A549 (cell line): ENCODE results near the gene GPAM. TPM values are rescaled to one million over a fixed set of nuclear protein-coding genes. Genes with fewer than 3 reads are reported as not detected.

Experiments used
- ATAC-seq, 2 experiments: fragments of 200-7000 bp in 1 of 2; fragments of >200 bp in 1 of 2; cut with Nextera tagmentation in 1 of 2; cut with Tn5 transposase in 1 of 2; 3 replicates each; pipeline versions ENCODE4 v1.8.0 to v1.9.1; 2018 to 2020; ENCODE audit warnings: mild to moderate bottlenecking in 1 of 2, moderate library complexity in 1 of 2
- CTCF ChIA-PET: fragments of 300-600 bp; sonication (Branson Sonifier 250); formaldehyde crosslinking; extraction: SDS; loops from one replicate; lab custom pipeline; 2021; ENCODE audit warnings: antibody characterized with exemption, inconsistent platforms; lab: Yijun Ruan, JAX
- POLR2A ChIA-PET: fragments of 350-600 bp; formaldehyde crosslinking; extraction: SDS; loops from one replicate; lab custom pipeline; 2021; ENCODE audit warnings: antibody characterized with exemption, inconsistent platforms; lab: Yijun Ruan, JAX
- DNase-seq, 2 experiments: peaks; one replicate each; pipeline versions ENCODE4 v3.0.0 to v3.0.0-alpha.2; 2011 to 2016; ENCODE audit warnings: low read depth in 1 of 2, low spot score in 1 of 2
- FAIRE-seq: peaks from 2 replicates; lab custom pipeline; 2011; peaks lifted over from hg19 to GRCh38; lab: Jason Lieb, UNC
- H3K27ac ChIP-seq, 2 experiments: fragments of >200 bp; sonication (Bioruptor Twin); formaldehyde crosslinking; 3 replicates each; pipeline ENCODE4 v1.5.1; 2016 to 2017
- H3K4me1 ChIP-seq: fragments of >200 bp; sonication (Bioruptor Twin); formaldehyde crosslinking; 3 replicates; pipeline ENCODE4 v1.6.1; 2016
- H3K4me2 ChIP-seq: fragments of >200 bp; sonication (Bioruptor Twin); formaldehyde crosslinking; 3 replicates; pipeline ENCODE4 v1.6.1; 2016
- H3K4me3 ChIP-seq: fragments of >200 bp; sonication (Bioruptor Twin); formaldehyde crosslinking; 3 replicates; pipeline ENCODE4 v1.5.1; 2016
- H3K9me3 ChIP-seq: fragments of >200 bp; sonication (Bioruptor Twin); formaldehyde crosslinking; 3 replicates; pipeline ENCODE4 v1.6.1; 2016
- FOSL2 ChIP-seq, 2 experiments: fragments of 450-650 bp in 1 of 2; fragments of >200 bp in 1 of 2; sonication (Bioruptor Twin) in 1 of 2; formaldehyde crosslinking; IDR thresholded peaks; 2 replicates each; pipeline versions ENCODE4 v1.5.0 to v1.6.1; 2016 to 2020; ENCODE audit warnings: mild to moderate bottlenecking in 1 of 2, moderate library complexity in 1 of 2
- HEYL ChIP-seq: fragments of 250-450 bp; sonication (Bioruptor Pico); IDR thresholded peaks from 2 replicates; pipeline ENCODE4 v1.8.0; 2021; ENCODE audit warnings: mild to moderate bottlenecking, moderate library complexity
- HOXA7 ChIP-seq: fragments of 250-450 bp; sonication (Bioruptor Pico); IDR thresholded peaks from 2 replicates; pipeline ENCODE4 v1.5.0; 2020; ENCODE audit warnings: mild to moderate bottlenecking, moderate library complexity
- JUN ChIP-seq, 2 experiments: fragments of >200 bp; sonication (Bioruptor Twin); formaldehyde crosslinking; IDR thresholded peaks; 2 replicates in 1 of 2; 3 replicates in 1 of 2; pipeline ENCODE4 v1.6.1; 2016 to 2017
- JUNB ChIP-seq: fragments of >200 bp; sonication (Bioruptor Twin); formaldehyde crosslinking; IDR thresholded peaks from 2 replicates; pipeline ENCODE4 v1.6.1; 2016
- KDM1A ChIP-seq: fragments of 200-600 bp; sonication (generic); IDR thresholded peaks from 2 replicates; pipeline ENCODE4 v1.6.1; 2016; ENCODE audit warnings: low read depth, mild to moderate bottlenecking
- KDM5A ChIP-seq: fragments of 200-600 bp; sonication (generic); IDR thresholded peaks from 2 replicates; pipeline ENCODE4 v1.6.1; 2016; ENCODE audit warnings: antibody characterized with exemption, mild to moderate bottlenecking
- MAFK ChIP-seq: fragments of 450-650 bp; IDR thresholded peaks from 2 replicates; pipeline ENCODE4 v1.6.1; 2014; ENCODE audit not compliant: partially characterized antibody
- MYC ChIP-seq: IDR thresholded peaks from 2 replicates; pipeline ENCODE4 v1.6.1; 2012; ENCODE audit warnings: mild to moderate bottlenecking, inconsistent platforms, low read length, improper control_type of control experiment, borderline replicate concordance
- POLR2AphosphoS2 ChIP-seq: conservative IDR thresholded peaks from 2 replicates; pipeline ENCODE4 v1.6.1; 2012; ENCODE audit warnings: low read length, improper control_type of control experiment, inconsistent platforms
- RAD21 ChIP-seq, 2 experiments: fragments of >200 bp in 1 of 2; sonication (Bioruptor Twin) in 1 of 2; formaldehyde crosslinking in 1 of 2; IDR thresholded peaks in 1 of 2; conservative IDR thresholded peaks in 1 of 2; 2 replicates in 1 of 2; 3 replicates in 1 of 2; pipeline ENCODE4 v1.6.1; 2012 to 2018; ENCODE audit warnings: inconsistent platforms in 1 of 2
- SMC3 ChIP-seq: fragments of >200 bp; sonication (Bioruptor Twin); formaldehyde crosslinking; IDR thresholded peaks from 3 replicates; pipeline ENCODE4 v1.6.1; 2018; ENCODE audit warnings: inconsistent platforms
- SREBF2 ChIP-seq: fragments of 450-650 bp; IDR thresholded peaks from 2 replicates; pipeline ENCODE4 v1.6.1; 2014; ENCODE audit warnings: mild to moderate bottlenecking, moderate library complexity
- TP53 ChIP-seq: fragments of 250-450 bp; sonication (Bioruptor Pico); IDR thresholded peaks from 2 replicates; pipeline ENCODE4 v1.5.0; 2021; ENCODE audit warnings: mild to moderate bottlenecking, moderate library complexity
- ZFP36 ChIP-seq: fragments of 450-650 bp; IDR thresholded peaks from 2 replicates; pipeline ENCODE4 v1.6.1; 2014; ENCODE audit warnings: borderline replicate concordance; ENCODE audit not compliant: partially characterized antibody
- WGBS: methylation state at CpG from one replicate; pipeline ENCODE4 v1.1.6; 2017; ENCODE audit errors: missing lambda C conversion rate; 5-methylcytosine and 5-hydroxymethylcytosine counted together
- polyA plus RNA-seq, 4 experiments: library from polyadenylated mRNA; depleted of rRNA in 3 of 4; stranded (reverse); fragments of >200 nt; fragmentation: RNase III in 1 of 4; extraction: RNeasy Plus Mini Kit Qiagen cat#74134 plus additional on column Dnase treatment in 1 of 4; gene quantifications; 2 replicates in 3 of 4; 3 replicates in 1 of 4; pipeline ENCODE4 v1.2.3, GENCODE V29; 2011 to 2017
- TF ChIP-seq, protein P1 (sequence below): fragments of 200-600 bp; sonication (generic); IDR thresholded peaks from 2 replicates; pipeline ENCODE4 v1.6.1; 2016; ENCODE audit warnings: antibody characterized with exemption, mild to moderate bottlenecking, moderate library complexity
- TF ChIP-seq, protein P2 (sequence below): fragments of >200 bp; sonication (Bioruptor Twin); formaldehyde crosslinking; IDR thresholded peaks from 3 replicates; pipeline ENCODE4 v1.6.1; 2016
- TF ChIP-seq, protein P3 (sequence below): fragments of >200 bp; sonication (Bioruptor Twin); formaldehyde crosslinking; IDR thresholded peaks from 2 replicates; pipeline ENCODE4 v1.6.1; 2016
- TF ChIP-seq, protein P4 (sequence below): fragments of 150-350 bp; IDR thresholded peaks from 2 replicates; pipeline ENCODE4 v1.6.1; 2014; ENCODE audit warnings: low read depth, mild to moderate bottlenecking, low read length
- TF ChIP-seq, protein P5 (sequence below): fragments of >200 bp; sonication (Bioruptor Twin); formaldehyde crosslinking; IDR thresholded peaks from 3 replicates; pipeline ENCODE4 v1.5.1; 2016

The GPAM gene
- polyA plus RNA-seq, 2 of the 4 experiments (the other 2 are of a cell fraction), result 5.7 to 13.3 TPM

DNA sequence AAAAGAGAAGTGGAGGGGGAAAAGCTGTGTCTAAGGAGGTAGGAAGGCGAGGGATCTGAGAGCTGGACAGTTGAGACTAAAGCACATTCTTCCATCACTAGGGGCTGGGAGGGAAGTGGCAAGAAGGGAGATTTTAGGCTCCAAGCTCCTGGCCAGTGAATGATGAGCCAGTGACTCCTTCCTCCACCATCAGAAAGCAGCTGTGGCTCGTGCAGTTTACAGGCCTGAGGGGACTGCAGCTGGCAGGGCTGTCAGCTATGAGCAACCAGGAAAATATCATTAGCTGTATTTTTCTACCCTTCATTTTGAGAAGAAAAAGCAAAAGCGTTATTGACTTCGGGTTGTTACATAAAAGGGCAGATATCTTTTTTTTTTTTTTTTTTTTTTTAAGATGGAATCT lies 60.7 kb downstream of the GPAM start (continued):
- TF ChIP-seq, protein P1, sequence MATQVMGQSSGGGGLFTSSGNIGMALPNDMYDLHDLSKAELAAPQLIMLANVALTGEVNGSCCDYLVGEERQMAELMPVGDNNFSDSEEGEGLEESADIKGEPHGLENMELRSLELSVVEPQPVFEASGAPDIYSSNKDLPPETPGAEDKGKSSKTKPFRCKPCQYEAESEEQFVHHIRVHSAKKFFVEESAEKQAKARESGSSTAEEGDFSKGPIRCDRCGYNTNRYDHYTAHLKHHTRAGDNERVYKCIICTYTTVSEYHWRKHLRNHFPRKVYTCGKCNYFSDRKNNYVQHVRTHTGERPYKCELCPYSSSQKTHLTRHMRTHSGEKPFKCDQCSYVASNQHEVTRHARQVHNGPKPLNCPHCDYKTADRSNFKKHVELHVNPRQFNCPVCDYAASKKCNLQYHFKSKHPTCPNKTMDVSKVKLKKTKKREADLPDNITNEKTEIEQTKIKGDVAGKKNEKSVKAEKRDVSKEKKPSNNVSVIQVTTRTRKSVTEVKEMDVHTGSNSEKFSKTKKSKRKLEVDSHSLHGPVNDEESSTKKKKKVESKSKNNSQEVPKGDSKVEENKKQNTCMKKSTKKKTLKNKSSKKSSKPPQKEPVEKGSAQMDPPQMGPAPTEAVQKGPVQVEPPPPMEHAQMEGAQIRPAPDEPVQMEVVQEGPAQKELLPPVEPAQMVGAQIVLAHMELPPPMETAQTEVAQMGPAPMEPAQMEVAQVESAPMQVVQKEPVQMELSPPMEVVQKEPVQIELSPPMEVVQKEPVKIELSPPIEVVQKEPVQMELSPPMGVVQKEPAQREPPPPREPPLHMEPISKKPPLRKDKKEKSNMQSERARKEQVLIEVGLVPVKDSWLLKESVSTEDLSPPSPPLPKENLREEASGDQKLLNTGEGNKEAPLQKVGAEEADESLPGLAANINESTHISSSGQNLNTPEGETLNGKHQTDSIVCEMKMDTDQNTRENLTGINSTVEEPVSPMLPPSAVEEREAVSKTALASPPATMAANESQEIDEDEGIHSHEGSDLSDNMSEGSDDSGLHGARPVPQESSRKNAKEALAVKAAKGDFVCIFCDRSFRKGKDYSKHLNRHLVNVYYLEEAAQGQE, result no peak
- TF ChIP-seq KDM1A, result no peak
- TF ChIP-seq HOXA7, result no peak
- TF ChIP-seq POLR2AphosphoS2, result no peak
- no peak for TF ChIP-seq SREBF2

DNA sequence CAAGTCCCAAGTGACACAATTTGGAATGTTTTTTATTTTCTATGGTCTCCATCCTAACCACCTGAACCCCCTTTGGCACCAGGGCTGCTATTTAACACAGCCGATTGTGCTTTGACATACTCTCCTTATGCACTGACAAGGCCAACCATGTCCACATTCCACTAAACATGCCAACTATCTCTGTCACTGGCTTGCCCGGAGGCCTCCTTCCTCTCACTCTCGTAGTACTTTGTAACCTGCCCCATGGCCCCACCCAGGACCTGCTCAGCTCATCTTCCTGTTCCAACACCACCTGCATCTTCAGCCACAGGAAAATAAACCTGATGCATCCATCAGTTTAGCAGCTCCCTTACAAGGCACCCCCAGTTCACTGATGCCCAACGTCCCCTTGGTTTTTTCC lies 63.1 kb downstream of the GPAM start:
- no peak for FAIRE-seq
- no peak overlapping the region for H3K4me3 ChIP-seq
- no peaks in the 10 kb centered on the region for H3K9me3 ChIP-seq
- no peak overlapping the region for H3K4me2 ChIP-seq
- CTCF ChIA-PET, result no interaction called here
- ATAC-seq, result no peak
- no peak for TF ChIP-seq FOSL2 (IDR thresholded peaks at IDR 0.05)
- no peak for TF ChIP-seq FOSL2 (CRISPR knock-in tag; IDR thresholded peaks at IDR 0.05)
- no peak for TF ChIP-seq HEYL (CRISPR knock-in tag)
- TF ChIP-seq, protein P2, sequence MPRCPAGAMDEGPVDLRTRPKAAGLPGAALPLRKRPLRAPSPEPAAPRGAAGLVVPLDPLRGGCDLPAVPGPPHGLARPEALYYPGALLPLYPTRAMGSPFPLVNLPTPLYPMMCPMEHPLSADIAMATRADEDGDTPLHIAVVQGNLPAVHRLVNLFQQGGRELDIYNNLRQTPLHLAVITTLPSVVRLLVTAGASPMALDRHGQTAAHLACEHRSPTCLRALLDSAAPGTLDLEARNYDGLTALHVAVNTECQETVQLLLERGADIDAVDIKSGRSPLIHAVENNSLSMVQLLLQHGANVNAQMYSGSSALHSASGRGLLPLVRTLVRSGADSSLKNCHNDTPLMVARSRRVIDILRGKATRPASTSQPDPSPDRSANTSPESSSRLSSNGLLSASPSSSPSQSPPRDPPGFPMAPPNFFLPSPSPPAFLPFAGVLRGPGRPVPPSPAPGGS, result no peak
- TF ChIP-seq MYC, result no peak
- no peak for TF ChIP-seq MAFK
- no peak overlapping the region for H3K27ac ChIP-seq
- no peaks in the 10 kb centered on the region for H3K4me1 ChIP-seq
- WGBS, result 41% methylated on average over 4 of the region's 4 CpGs
- no peak for DNase-seq
- POLR2A ChIA-PET, result no interaction called here

DNA sequence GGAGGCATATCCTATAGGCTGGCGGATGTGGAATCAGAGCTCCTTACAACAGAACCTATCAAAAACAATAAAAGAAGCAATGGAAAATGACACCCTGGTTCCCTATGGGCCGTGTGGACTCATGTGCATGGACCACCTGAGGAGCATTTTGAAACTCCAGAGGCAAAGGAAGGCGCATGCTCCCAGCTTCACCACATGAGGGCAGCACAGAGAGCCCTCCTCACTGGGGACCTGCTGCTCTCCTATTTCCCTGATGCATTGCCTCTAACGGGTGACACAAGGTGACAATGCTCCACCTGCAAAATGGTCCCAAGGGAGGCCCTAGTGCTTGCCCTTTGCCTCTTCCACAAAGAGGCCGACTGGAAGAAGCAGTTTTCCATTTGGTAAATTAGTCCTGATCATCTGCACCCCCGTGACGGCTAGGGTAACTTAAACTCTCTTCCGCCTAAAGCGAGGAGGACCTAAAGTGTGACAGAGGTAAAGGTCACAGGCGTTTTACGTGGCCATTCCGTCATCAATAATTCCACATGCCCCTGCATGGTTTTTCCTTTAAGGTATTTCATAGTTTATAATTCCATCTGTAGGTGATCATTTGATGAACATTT lies 67.7 kb downstream of the GPAM start:
- 33% methylated on average over 12 of the region's 12 CpGs for WGBS
- ATAC-seq (peak; percentile 78 to 87), DNase-seq (peak; percentile 33 to 46), FAIRE-seq (no peak)
- no peak overlapping the region for H3K27ac ChIP-seq
- no peak overlapping the region for H3K4me3 ChIP-seq
- POLR2A ChIA-PET, result no interaction called here
- CTCF ChIA-PET, result interaction anchor here (0.7 to 5.1 kb wide), 11 partner anchors 8 to 356 kb away, joined by 3 to 42 read pairs (median 4); no protein-coding TSS in a partner anchor
- no peak overlapping the region for H3K4me2 ChIP-seq
- H3K4me1 ChIP-seq, result no peaks in the 10 kb centered on the region
- no peaks in the 10 kb centered on the region for H3K9me3 ChIP-seq
- TF ChIP-seq HOXA7 (no peak), TP53 (no peak), ZFP36 (no peak), SMC3 (peak; percentile 44), RAD21 (conservative IDR thresholded peaks at IDR 0.05 in 1 of 2, IDR thresholded peaks at IDR 0.05 in 1 of 2) (peak; percentile 14 to 40; a peak in 2 of 5 replicates), JUNB (no peak), KDM5A (no peak), JUN (IDR thresholded peaks at IDR 0.05) (no peak)
- TF ChIP-seq, protein P3, sequence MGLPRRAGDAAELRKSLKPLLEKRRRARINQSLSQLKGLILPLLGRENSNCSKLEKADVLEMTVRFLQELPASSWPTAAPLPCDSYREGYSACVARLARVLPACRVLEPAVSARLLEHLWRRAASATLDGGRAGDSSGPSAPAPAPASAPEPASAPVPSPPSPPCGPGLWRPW, result no peak
- TF ChIP-seq, protein P4, sequence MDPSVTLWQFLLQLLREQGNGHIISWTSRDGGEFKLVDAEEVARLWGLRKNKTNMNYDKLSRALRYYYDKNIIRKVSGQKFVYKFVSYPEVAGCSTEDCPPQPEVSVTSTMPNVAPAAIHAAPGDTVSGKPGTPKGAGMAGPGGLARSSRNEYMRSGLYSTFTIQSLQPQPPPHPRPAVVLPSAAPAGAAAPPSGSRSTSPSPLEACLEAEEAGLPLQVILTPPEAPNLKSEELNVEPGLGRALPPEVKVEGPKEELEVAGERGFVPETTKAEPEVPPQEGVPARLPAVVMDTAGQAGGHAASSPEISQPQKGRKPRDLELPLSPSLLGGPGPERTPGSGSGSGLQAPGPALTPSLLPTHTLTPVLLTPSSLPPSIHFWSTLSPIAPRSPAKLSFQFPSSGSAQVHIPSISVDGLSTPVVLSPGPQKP, result no peak
- TF ChIP-seq, protein P5, sequence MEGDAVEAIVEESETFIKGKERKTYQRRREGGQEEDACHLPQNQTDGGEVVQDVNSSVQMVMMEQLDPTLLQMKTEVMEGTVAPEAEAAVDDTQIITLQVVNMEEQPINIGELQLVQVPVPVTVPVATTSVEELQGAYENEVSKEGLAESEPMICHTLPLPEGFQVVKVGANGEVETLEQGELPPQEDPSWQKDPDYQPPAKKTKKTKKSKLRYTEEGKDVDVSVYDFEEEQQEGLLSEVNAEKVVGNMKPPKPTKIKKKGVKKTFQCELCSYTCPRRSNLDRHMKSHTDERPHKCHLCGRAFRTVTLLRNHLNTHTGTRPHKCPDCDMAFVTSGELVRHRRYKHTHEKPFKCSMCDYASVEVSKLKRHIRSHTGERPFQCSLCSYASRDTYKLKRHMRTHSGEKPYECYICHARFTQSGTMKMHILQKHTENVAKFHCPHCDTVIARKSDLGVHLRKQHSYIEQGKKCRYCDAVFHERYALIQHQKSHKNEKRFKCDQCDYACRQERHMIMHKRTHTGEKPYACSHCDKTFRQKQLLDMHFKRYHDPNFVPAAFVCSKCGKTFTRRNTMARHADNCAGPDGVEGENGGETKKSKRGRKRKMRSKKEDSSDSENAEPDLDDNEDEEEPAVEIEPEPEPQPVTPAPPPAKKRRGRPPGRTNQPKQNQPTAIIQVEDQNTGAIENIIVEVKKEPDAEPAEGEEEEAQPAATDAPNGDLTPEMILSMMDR, result peak; percentile 54
